IMR-90 (cell line): ENCODE results near the gene SH3RF3. TPM values are rescaled to one million over a fixed set of nuclear protein-coding genes. Genes with fewer than 3 reads are reported as not detected.

ENCODE experiments used
- ATAC-seq: fragments of 200-7000 bp; cut with Tn5 transposase; 2 replicates; pipeline ENCODE4 v1.9.1; 2020; ENCODE audit warnings: low read depth, mild to moderate bottlenecking, moderate library complexity
- BruUV-seq: library from RNA; stranded (reverse); fragments of 400-500 nt; replicated peaks from 2 replicates; lab custom pipeline; 2021; lab: Mats Ljungman, UMichigan
- CTCF ChIA-PET: fragments of 300-600 bp; formaldehyde crosslinking; extraction: SDS; loops from one replicate; lab custom pipeline; 2021; ENCODE audit warnings: antibody characterized with exemption; lab: Yijun Ruan, JAX
- POLR2A ChIA-PET: fragments of 300-600 bp; sonication (Branson Sonifier 250); formaldehyde crosslinking; loops from one replicate; lab custom pipeline; 2022; ENCODE audit warnings: antibody characterized with exemption; ENCODE audit not compliant: unreplicated experiment; lab: Charles Lee
- DNase-seq: peaks from one replicate; pipeline ENCODE4 v3.0.0; 2013
- H2AFZ ChIP-seq: replicated peaks from 2 replicates; pipeline ENCODE3; 2013; ENCODE audit warnings: low read length, mild to moderate bottlenecking; ENCODE audit not compliant: poor library complexity
- H2AK5ac ChIP-seq: 2 replicates; pipeline ENCODE4 v1.6.1; 2013; ENCODE audit warnings: low read depth, low read length, inconsistent platforms
- H2AK9ac ChIP-seq: replicated peaks from 2 replicates; pipeline ENCODE3; 2013; ENCODE audit warnings: mild to moderate bottlenecking, low read depth, low read length, moderate library complexity; ENCODE audit not compliant: poor library complexity
- H2BK120ac ChIP-seq: 2 replicates; pipeline ENCODE4 v1.6.1; 2013; ENCODE audit warnings: low read depth, low read length, inconsistent platforms
- H2BK15ac ChIP-seq: 3 replicates; pipeline ENCODE4 v1.6.1; 2013; ENCODE audit warnings: low read depth, low read length, inconsistent platforms
- H2BK20ac ChIP-seq: 2 replicates; pipeline ENCODE4 v1.6.1; 2013; ENCODE audit warnings: low read depth, mild to moderate bottlenecking, inconsistent platforms, low read length, moderate library complexity
- H2BK5ac ChIP-seq: 2 replicates; pipeline ENCODE4 v1.6.1; 2013; ENCODE audit warnings: mild to moderate bottlenecking, low read depth, low read length, inconsistent platforms; ENCODE audit not compliant: poor library complexity, severe bottlenecking
- H3K14ac ChIP-seq: replicated peaks from 2 replicates; pipeline ENCODE4 v1.6.1; 2013; ENCODE audit warnings: low read depth, low read length, inconsistent platforms
- H3K18ac ChIP-seq: 2 replicates; pipeline ENCODE4 v1.6.1; 2013; ENCODE audit warnings: low read depth, low read length, control low read depth
- H3K23ac ChIP-seq: 2 replicates; pipeline ENCODE4 v1.6.1; 2013; ENCODE audit warnings: low read depth, low read length, inconsistent platforms
- H3K27ac ChIP-seq: 2 replicates; pipeline ENCODE4 v1.5.1; 2013; ENCODE audit warnings: mild to moderate bottlenecking, control low read depth, low read length; ENCODE audit not compliant: insufficient read depth
- H3K27me3 ChIP-seq: 2 replicates; pipeline ENCODE4 v1.6.1; 2013; ENCODE audit warnings: low read length; ENCODE audit not compliant: control insufficient read depth, insufficient read depth
- H3K36me3 ChIP-seq: 2 replicates; pipeline ENCODE4 v1.6.1; 2013; ENCODE audit warnings: low read length, mixed read lengths; ENCODE audit not compliant: control insufficient read depth, insufficient read depth
- H3K4ac ChIP-seq: 2 replicates; pipeline ENCODE4 v1.6.1; 2013; ENCODE audit warnings: low read depth, low read length, inconsistent platforms
- H3K4me1 ChIP-seq: 2 replicates; pipeline ENCODE4 v1.6.1; 2013; ENCODE audit warnings: low read length, mixed read lengths; ENCODE audit not compliant: control insufficient read depth, insufficient read depth
- H3K4me2 ChIP-seq: 2 replicates; pipeline ENCODE4 v1.6.1; 2013; ENCODE audit warnings: low read depth, mild to moderate bottlenecking, control low read depth, low read length, moderate library complexity
- H3K4me3 ChIP-seq: 2 replicates; pipeline ENCODE4 v1.5.1; 2013; ENCODE audit warnings: low read depth, mild to moderate bottlenecking, control low read depth, low read length, moderate library complexity; ENCODE audit not compliant: insufficient read depth
- H3K56ac ChIP-seq: 2 replicates; pipeline ENCODE4 v1.6.1; 2013; ENCODE audit warnings: low read length, inconsistent platforms; ENCODE audit not compliant: insufficient read depth; ENCODE audit errors: extremely low read depth
- H3K79me1 ChIP-seq, 2 experiments: 2 replicates each; pipeline ENCODE4 v1.6.1; 2013; ENCODE audit warnings: low read length in 2 of 2, inconsistent platforms in 1 of 2, low read depth in 1 of 2
- H3K9ac ChIP-seq: 2 replicates; pipeline ENCODE4 v1.6.1; 2013; ENCODE audit warnings: low read depth, low read length, control low read depth
- H3K9me1 ChIP-seq: 2 replicates; pipeline ENCODE4 v1.6.1; 2013; ENCODE audit warnings: low read length, inconsistent platforms; ENCODE audit not compliant: insufficient read depth
- H3K9me3 ChIP-seq: 2 replicates; pipeline ENCODE4 v1.6.1; 2013; ENCODE audit warnings: low read length; ENCODE audit not compliant: control insufficient read depth, insufficient read depth
- H4K20me1 ChIP-seq: 2 replicates; pipeline ENCODE4 v1.6.1; 2013; ENCODE audit warnings: low read length, inconsistent platforms; ENCODE audit not compliant: insufficient read depth
- H4K5ac ChIP-seq: 2 replicates; pipeline ENCODE4 v1.6.1; 2013; ENCODE audit warnings: mild to moderate bottlenecking, low read depth, low read length, control low read depth
- H4K8ac ChIP-seq, 2 experiments: 2 replicates each; pipeline ENCODE4 v1.6.1; 2013; ENCODE audit warnings: low read depth in 2 of 2, low read length in 2 of 2, control low read depth in 1 of 2, inconsistent platforms in 1 of 2
- H4K91ac ChIP-seq: 2 replicates; pipeline ENCODE4 v1.6.1; 2013; ENCODE audit warnings: low read depth, low read length, inconsistent platforms; ENCODE audit not compliant: insufficient read depth
- MAZ ChIP-seq: IDR thresholded peaks from 2 replicates; pipeline ENCODE4 v1.6.1; 2012; ENCODE audit warnings: low read depth, mild to moderate bottlenecking, low read length, improper control_type of control experiment, moderate library complexity, borderline replicate concordance
- MXI1 ChIP-seq: IDR thresholded peaks from 2 replicates; pipeline ENCODE4 v1.6.1; 2012; ENCODE audit warnings: low read depth, mild to moderate bottlenecking, low read length, moderate library complexity, borderline replicate concordance
- NFE2L2 ChIP-seq: fragments of 150-350 bp; IDR thresholded peaks from 2 replicates; pipeline ENCODE4 v1.6.1; 2016; ENCODE audit warnings: low read depth, mild to moderate bottlenecking, low read length
- POLR2A ChIP-seq: IDR thresholded peaks from 2 replicates; pipeline ENCODE4 v1.6.1; 2012; ENCODE audit warnings: mild to moderate bottlenecking, low read depth, low read length
- RCOR1 ChIP-seq: IDR thresholded peaks from 2 replicates; pipeline ENCODE4 v1.6.1; 2012; ENCODE audit warnings: mild to moderate bottlenecking, low read length, improper control_type of control experiment; ENCODE audit not compliant: insufficient replicate concordance
- SMC3 ChIP-seq: fragments of 150-350 bp; IDR thresholded peaks from 2 replicates; pipeline ENCODE4 v1.6.1; 2016; ENCODE audit warnings: low read depth, mild to moderate bottlenecking, antibody characterized with exemption, low read length, moderate library complexity
- WGBS, 2 experiments: methylation state at CpG; one replicate each; pipeline versions ENCODE4 v1.1.5 to v1.1.7; 2013; ENCODE audit warnings: missing lambda C conversion rate in 2 of 2; ENCODE audit not compliant: insufficient read length in 1 of 2; ENCODE audit errors: extremely low coverage in 2 of 2; 5-methylcytosine and 5-hydroxymethylcytosine counted together
- dilution Hi-C: fragments of 300-500 bp; cut with HindIII; formaldehyde crosslinking; loops from one replicate; pipeline ENCODE4 v1.14.3; 2018; ENCODE audit warnings: low sequenced_read_pairs; ENCODE audit not compliant: unreplicated experiment
- in situ Hi-C: fragments of 300-500 bp; cut with MboI; formaldehyde crosslinking; loops from 3 replicates; pipeline ENCODE4 v1.14.3; 2019; ENCODE audit warnings: low sequenced_read_pairs, inconsistent platforms, mixed read lengths
- intact Hi-C: fragments of 100-400 bp; cut with micrococcal nuclease; formaldehyde crosslinking; loops from 2 replicates; pipeline ENCODE4 v1.10.0; 2022
- polyA plus RNA-seq, 3 experiments: library from polyadenylated mRNA; depleted of rRNA; stranded (reverse); fragments of >200 nt; gene quantifications; 2 replicates each; pipeline ENCODE4 v1.2.3, GENCODE V29; 2012; ENCODE audit warnings: low replicate concordance in 1 of 3
- total RNA-seq: library from RNA; depleted of rRNA; stranded (reverse); fragments of >200 nt; gene quantifications from 2 replicates; pipeline ENCODE4 v1.2.3, GENCODE V29; 2012
- TF ChIP-seq, protein P1 (sequence below): fragments of 150-350 bp; IDR thresholded peaks from 2 replicates; pipeline ENCODE4 v1.6.1; 2017; ENCODE audit warnings: mild to moderate bottlenecking, antibody characterized with exemption, low read length, low read depth
- TF ChIP-seq, protein P2 (sequence below): fragments of 150-350 bp; IDR thresholded peaks from 2 replicates; pipeline ENCODE4 v1.6.1; 2016; ENCODE audit warnings: low read depth, mild to moderate bottlenecking, low read length, moderate library complexity, borderline replicate concordance

The SH3RF3 gene
- total and polyA plus RNA-seq, 2 of the 4 experiments (the other 2 are of a cell fraction), result 3.4 to 5.3 TPM

DNA sequence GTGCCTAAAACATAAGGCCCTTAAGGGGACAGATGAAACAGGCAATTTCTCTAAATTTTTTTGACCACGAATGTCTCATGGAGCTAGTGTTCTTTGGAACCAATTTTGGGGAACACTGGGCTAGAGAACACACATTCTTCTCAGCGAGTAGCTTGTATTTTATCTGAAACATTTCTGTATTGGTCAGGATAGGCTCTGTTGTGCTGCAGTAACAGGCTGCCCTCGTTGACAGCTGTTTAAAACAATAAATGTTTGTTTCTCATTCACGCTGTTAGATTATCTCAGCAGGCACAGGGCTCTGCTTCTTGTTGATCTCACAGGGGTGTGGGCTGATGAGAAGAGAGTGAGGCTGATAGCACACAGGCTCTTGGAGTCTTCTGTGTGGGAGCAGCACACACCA lies 105.3 kb downstream of the SH3RF3 start:
- no peak overlapping the region for H3K4me2 ChIP-seq
- H2BK20ac ChIP-seq, result no peak overlapping the region
- H4K5ac ChIP-seq, result no peak overlapping the region
- peak overlapping the region; percentile 23; the same call in 1 of the 2 replicates for H3K14ac ChIP-seq
- no peaks in the 10 kb centered on the region for H3K27me3 ChIP-seq
- no peak overlapping the region for H2AK5ac ChIP-seq
- no peak overlapping the region for H2AFZ ChIP-seq
- H3K27ac ChIP-seq, result no peak overlapping the region
- CTCF ChIA-PET, result no interaction called here
- no peak overlapping the region for H4K8ac ChIP-seq
- no peaks in the 10 kb centered on the region for H3K9me3 ChIP-seq
- TF ChIP-seq, protein P1, sequence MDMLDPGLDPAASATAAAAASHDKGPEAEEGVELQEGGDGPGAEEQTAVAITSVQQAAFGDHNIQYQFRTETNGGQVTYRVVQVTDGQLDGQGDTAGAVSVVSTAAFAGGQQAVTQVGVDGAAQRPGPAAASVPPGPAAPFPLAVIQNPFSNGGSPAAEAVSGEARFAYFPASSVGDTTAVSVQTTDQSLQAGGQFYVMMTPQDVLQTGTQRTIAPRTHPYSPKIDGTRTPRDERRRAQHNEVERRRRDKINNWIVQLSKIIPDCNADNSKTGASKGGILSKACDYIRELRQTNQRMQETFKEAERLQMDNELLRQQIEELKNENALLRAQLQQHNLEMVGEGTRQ, result no peak
- no peak for TF ChIP-seq MXI1
- TF ChIP-seq, protein P2, sequence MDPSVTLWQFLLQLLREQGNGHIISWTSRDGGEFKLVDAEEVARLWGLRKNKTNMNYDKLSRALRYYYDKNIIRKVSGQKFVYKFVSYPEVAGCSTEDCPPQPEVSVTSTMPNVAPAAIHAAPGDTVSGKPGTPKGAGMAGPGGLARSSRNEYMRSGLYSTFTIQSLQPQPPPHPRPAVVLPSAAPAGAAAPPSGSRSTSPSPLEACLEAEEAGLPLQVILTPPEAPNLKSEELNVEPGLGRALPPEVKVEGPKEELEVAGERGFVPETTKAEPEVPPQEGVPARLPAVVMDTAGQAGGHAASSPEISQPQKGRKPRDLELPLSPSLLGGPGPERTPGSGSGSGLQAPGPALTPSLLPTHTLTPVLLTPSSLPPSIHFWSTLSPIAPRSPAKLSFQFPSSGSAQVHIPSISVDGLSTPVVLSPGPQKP, result no peak
- TF ChIP-seq SMC3, result no peak
- TF ChIP-seq RCOR1, result no peak
- no peak for TF ChIP-seq NFE2L2
- TF ChIP-seq POLR2A, result no peak
- TF ChIP-seq MAZ, result no peak
- H2AK9ac ChIP-seq, result no peak overlapping the region
- no peak for DNase-seq
- H3K36me3 ChIP-seq, result no peaks in the 10 kb centered on the region
- POLR2A ChIA-PET, result no interaction called here
- in situ Hi-C loops, result no loop called here
- H3K4ac ChIP-seq, result no peak overlapping the region
- no peak overlapping the region for H3K56ac ChIP-seq
- no peak overlapping the region for H3K18ac ChIP-seq
- H2BK120ac ChIP-seq, result no peak overlapping the region
- 100% methylated on average over 3 of the region's 4 CpGs; no CpG with 5 or more reads in 1 of the 2 experiments for WGBS, 2 experiments
- peaks cover 20% of the 10 kb centered on the region for H4K20me1 ChIP-seq
- H3K4me3 ChIP-seq, result no peak overlapping the region
- H2BK15ac ChIP-seq, result no peak overlapping the region
- ATAC-seq, result no peak
- H3K4me1 ChIP-seq, result peaks cover 23% of the 10 kb centered on the region
- no TSS peak for BruUV-seq
- intact Hi-C loops, result no loop called here
- no peak overlapping the region for H2BK5ac ChIP-seq
- peaks cover 56 to 87% of the 10 kb centered on the region in 2 experiments for H3K79me1 ChIP-seq
- dilution Hi-C loops, result no loop called here
- no peak overlapping the region for H3K9ac ChIP-seq
- H3K23ac ChIP-seq, result no peak overlapping the region
- H4K91ac ChIP-seq, result peak overlapping the region; percentile 17; the same call in 1 of the 2 replicates
- peaks cover 22% of the 10 kb centered on the region for H3K9me1 ChIP-seq
